Testis (tissue), 2 donors: ENCODE measurements around the gene CASTOR2.
"Not testable (repeated sequence)": the region's sequence is repeated elsewhere in the genome, so short reads cannot be mapped to it uniquely, and the experiment has no call there.

Experiments
- CTCF ChIP-seq, 3 experiments: fragments of 450-650 bp in 2 of 3; fragments of 200-600 bp in 1 of 3; sonication (generic) in 1 of 3; IDR thresholded peaks; one replicate each; pipeline ENCODE4 v1.5.1; 2016 to 2019; ENCODE audit warnings: antibody characterized with exemption in 3 of 3, mild to moderate bottlenecking in 2 of 3, moderate library complexity in 1 of 3
- POLR2A ChIP-seq: fragments of 450-650 bp; IDR thresholded peaks from one replicate; pipeline ENCODE4 v1.6.1; 2017; ENCODE audit warnings: antibody characterized with exemption, mild to moderate bottlenecking, moderate library complexity

GRCh38 chr7:74922321-74922890, 42.1 kb upstream of the CASTOR2 start:
- not testable (repeated sequence) for TF ChIP-seq CTCF (IDR thresholded peaks at IDR 0.05); POLR2A
